H1 (cell line): Measurements from ENCODE around the gene CACNG4. TPM values are rescaled to one million over a fixed set of nuclear protein-coding genes. Genes with fewer than 3 reads are reported as not detected.

Experiments used
- ATF2 ChIP-seq: IDR thresholded peaks from 2 replicates; pipeline ENCODE4 v1.6.1; 2012; ENCODE audit warnings: low read length, inconsistent platforms
- SIN3A ChIP-seq, 2 experiments: IDR thresholded peaks in 1 of 2; conservative IDR thresholded peaks in 1 of 2; 2 replicates each; pipeline ENCODE4 v1.6.1; 2011 to 2012; ENCODE audit warnings: low read length in 2 of 2, improper control_type of control experiment in 1 of 2, low read depth in 1 of 2, mild to moderate bottlenecking in 1 of 2
- polyA plus RNA-seq, 7 experiments: library from polyadenylated mRNA; depleted of rRNA in 3 of 7; stranded (reverse) in 5 of 7; unstranded in 2 of 7; fragments of >200 nt in 5 of 7; fragments of 200-250 nt in 2 of 7; gene quantifications; 1 replicate in 5 of 7; 2 replicates in 1 of 7; 4 replicates in 1 of 7; pipeline versions ENCODE4 v1.2.1 to v1.2.3, GENCODE V29; 2011 to 2013; ENCODE audit warnings: missing spikeins in 2 of 7, mixed read lengths in 2 of 7
- total RNA-seq: library from RNA; stranded (reverse); fragmentation: NEBNext Ultra II Directional; extraction: Animal tissue kit (Norgen Biotek cat#: 25700); gene quantifications from 2 replicates; pipeline ENCODE4 v1.2.1, GENCODE V29; 2021

Gene CACNG4
- total and polyA plus RNA-seq, 2 of the 8 experiments (the other 6 are each of a cell fraction or from before 2014, with no cell fraction given) = 3.6 to 5.6 TPM

- TF ChIP-seq ATF2 (no peak), SIN3A (conservative IDR thresholded peaks at IDR 0.05 in 1 of 2, IDR thresholded peaks at IDR 0.05 in 1 of 2; ENCODE audit: low read depth in 1 of 2, low read length in 2 of 2) (no peak)
These were observed 77.7 kb downstream of the CACNG4 start (continued) for GRCh38 chr17:67041941-67042899.
